Mesenchymal stem cell (in vitro differentiated cells and primary cell): ENCODE data around the gene APOD.

Experiments
- DNase-seq: peaks from one replicate; pipeline ENCODE4 v3.0.0-alpha.2; 2013
- H2AFZ ChIP-seq: one replicate; pipeline ENCODE4 v1.6.1; 2013; ENCODE audit warnings: low read depth, mild to moderate bottlenecking, control low read depth, inconsistent platforms, low read length, moderate library complexity
- H2AK5ac ChIP-seq: 2 replicates; pipeline ENCODE4 v1.6.1; 2013; ENCODE audit warnings: low read length, moderate library complexity, mild to moderate bottlenecking, inconsistent platforms; ENCODE audit not compliant: severe bottlenecking
- H2BK120ac ChIP-seq: one replicate; pipeline ENCODE4 v1.6.1; 2013; ENCODE audit warnings: low read depth, mild to moderate bottlenecking, inconsistent platforms, low read length, moderate library complexity
- H2BK12ac ChIP-seq, 2 experiments: one replicate each; pipeline ENCODE4 v1.6.1; 2013; ENCODE audit warnings: inconsistent platforms in 2 of 2, low read length in 2 of 2, mild to moderate bottlenecking in 2 of 2, moderate library complexity in 2 of 2, control low read depth in 1 of 2
- H2BK15ac ChIP-seq: one replicate; pipeline ENCODE4 v1.6.1; 2013; ENCODE audit warnings: mild to moderate bottlenecking, low read depth, inconsistent platforms; ENCODE audit not compliant: poor library complexity, severe bottlenecking
- H2BK5ac ChIP-seq: 2 replicates; pipeline ENCODE4 v1.6.1; 2013; ENCODE audit warnings: low read depth, mild to moderate bottlenecking, low read length, control low read depth, inconsistent platforms; ENCODE audit not compliant: poor library complexity, severe bottlenecking
- H3K14ac ChIP-seq, 2 experiments: one replicate each; pipeline ENCODE4 v1.6.1; 2013; ENCODE audit warnings: inconsistent platforms in 2 of 2, low read length in 2 of 2, control low read depth in 1 of 2, mild to moderate bottlenecking in 1 of 2, moderate library complexity in 1 of 2
- H3K18ac ChIP-seq, 2 experiments: one replicate each; pipeline ENCODE4 v1.6.1; 2013; ENCODE audit warnings: inconsistent platforms in 2 of 2, low read length in 2 of 2, control low read depth in 1 of 2, low read depth in 1 of 2, mild to moderate bottlenecking in 1 of 2
- H3K23ac ChIP-seq, 2 experiments: one replicate each; pipeline ENCODE4 v1.6.1; 2013; ENCODE audit warnings: inconsistent platforms in 2 of 2, low read length in 2 of 2, mild to moderate bottlenecking in 2 of 2, moderate library complexity in 2 of 2, control low read depth in 1 of 2
- H3K27ac ChIP-seq: 2 replicates; pipeline ENCODE4 v1.5.1; 2013; ENCODE audit warnings: mild to moderate bottlenecking, moderate library complexity, low read length, control low read depth, inconsistent platforms; ENCODE audit not compliant: poor library complexity, severe bottlenecking
- H3K27me3 ChIP-seq, 2 experiments: 2 replicates each; pipeline versions ENCODE4 v1.6.1 to v1.7.0; 2013; ENCODE audit warnings: low read length in 2 of 2, mild to moderate bottlenecking in 2 of 2, moderate library complexity in 2 of 2, control low read depth in 1 of 2, inconsistent platforms in 1 of 2; ENCODE audit not compliant: control insufficient read depth in 1 of 2, insufficient read depth in 1 of 2
- H3K36me3 ChIP-seq, 2 experiments: 2 replicates each; pipeline versions ENCODE4 v1.6.1 to v1.7.0; 2013; ENCODE audit warnings: low read length in 2 of 2, control low read depth in 1 of 2, inconsistent platforms in 1 of 2, low read depth in 1 of 2, mild to moderate bottlenecking in 1 of 2; ENCODE audit not compliant: insufficient read depth in 2 of 2, control insufficient read depth in 1 of 2
- H3K4ac ChIP-seq, 2 experiments: one replicate each; pipeline ENCODE4 v1.6.1; 2013; ENCODE audit warnings: inconsistent platforms in 2 of 2, low read length in 2 of 2, mild to moderate bottlenecking in 2 of 2, moderate library complexity in 2 of 2, control low read depth in 1 of 2, low read depth in 1 of 2
- H3K4me1 ChIP-seq: 2 replicates; pipeline ENCODE4 v1.6.1; 2013; ENCODE audit warnings: low read depth, low read length, control low read depth; ENCODE audit not compliant: control insufficient read depth, insufficient read depth
- H3K4me2 ChIP-seq: 2 replicates; pipeline ENCODE4 v1.6.1; 2013; ENCODE audit warnings: low read length, mild to moderate bottlenecking, inconsistent platforms; ENCODE audit not compliant: poor library complexity, severe bottlenecking
- H3K4me3 ChIP-seq, 2 experiments: 2 replicates each; pipeline versions ENCODE4 v1.5.1 to v1.7.0; 2013; ENCODE audit warnings: low read length in 2 of 2, mild to moderate bottlenecking in 2 of 2, control low read depth in 1 of 2, low read depth in 1 of 2; ENCODE audit not compliant: insufficient read depth in 1 of 2
- H3K79me1 ChIP-seq: replicated peaks from 2 replicates; pipeline ENCODE4 v1.6.1; 2013; ENCODE audit warnings: mild to moderate bottlenecking, control low read depth, low read length, inconsistent platforms; ENCODE audit not compliant: poor library complexity, severe bottlenecking
- H3K9ac ChIP-seq: 2 replicates; pipeline ENCODE4 v1.7.0; 2013; ENCODE audit warnings: mild to moderate bottlenecking, low read length, moderate library complexity
- H3K9me3 ChIP-seq: 2 replicates; pipeline ENCODE4 v1.7.0; 2013; ENCODE audit warnings: mild to moderate bottlenecking, low read length; ENCODE audit not compliant: control insufficient read depth
- H4K8ac ChIP-seq: one replicate; pipeline ENCODE4 v1.6.1; 2013; ENCODE audit warnings: inconsistent platforms, mild to moderate bottlenecking, low read length, moderate library complexity
- H4K91ac ChIP-seq: one replicate; pipeline ENCODE4 v1.6.1; 2013; ENCODE audit warnings: mild to moderate bottlenecking, low read length, inconsistent platforms
- WGBS: methylation state at CpG from one replicate; pipeline ENCODE4 v1.1.7; 2013; ENCODE audit warnings: mixed read lengths; 5-methylcytosine and 5-hydroxymethylcytosine counted together

Gene APOD

DNA sequence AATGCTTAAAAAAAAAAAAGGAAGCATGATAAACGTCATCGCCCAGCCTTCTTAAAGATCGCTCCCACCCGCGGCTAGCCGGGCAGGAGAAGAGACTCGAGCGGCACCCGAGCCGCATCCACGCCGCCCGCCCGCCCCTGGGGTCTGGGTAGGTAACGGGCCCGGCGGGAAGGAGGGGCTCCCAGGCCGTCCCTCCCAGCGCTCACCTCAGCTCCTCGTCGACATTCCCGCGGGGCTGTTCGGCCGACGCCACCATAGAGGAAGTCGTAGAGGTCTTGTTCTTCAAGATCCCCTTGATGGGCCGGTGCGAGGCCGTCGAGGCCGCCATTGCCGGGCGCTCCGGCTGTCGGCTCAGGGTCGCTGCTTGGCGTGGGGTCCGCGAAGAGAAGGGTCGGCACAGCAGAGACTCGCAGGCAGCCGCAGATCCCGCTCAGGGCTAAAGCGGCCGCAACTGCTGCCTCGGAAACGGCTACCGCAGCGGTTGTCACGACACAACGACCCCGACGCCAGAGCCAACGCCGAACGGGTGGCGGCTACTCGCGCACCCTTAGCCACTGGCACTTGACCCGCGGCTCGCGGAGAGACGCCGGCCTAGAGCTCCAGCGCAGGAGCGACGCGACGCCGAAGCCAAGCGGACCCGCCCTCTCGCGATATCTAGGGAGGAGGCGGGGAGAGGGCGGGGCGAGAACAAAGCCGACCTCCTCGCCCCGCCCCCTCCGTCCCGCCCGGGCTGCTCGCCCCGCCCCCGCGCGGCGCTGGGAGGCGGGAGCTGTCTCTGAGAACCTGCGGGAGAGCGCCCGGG, 40.8 kb downstream of the APOD start, which contains the start of gene PPP1R2:
TSS of gene PPP1R2 (minus strand) at position 628 of the 802 bp plus-strand sequence. CDS start at position 328, 300 bp downstream.
- H3K4me3 ChIP-seq = peak within 1 kb of the TSS; percentile 94
- H3K27me3 ChIP-seq = no peaks in the 10 kb centered on the region
- peak within 1 kb of the TSS; percentile 68 for H3K4me2 ChIP-seq
- peak within 1 kb of the TSS; percentile 96 for H3K9ac ChIP-seq
- H3K4ac ChIP-seq = peak within 1 kb of the TSS; percentile 64 to 80
- H3K27ac ChIP-seq = peak within 1 kb of the TSS; percentile 70
- H2BK5ac ChIP-seq = peak within 1 kb of the TSS; percentile 71
- peak; percentile 92 for DNase-seq
- H4K91ac ChIP-seq = peak within 1 kb of the TSS; percentile 53
- under 1% methylated on average over 93 of the region's 95 CpGs for WGBS
- peak within 1 kb of the TSS; percentile 67 to 93 for H3K18ac ChIP-seq
- peaks cover 16% of the 10 kb centered on the region for H3K79me1 ChIP-seq
- peak within 1 kb of the TSS; percentile 95 for H2AFZ ChIP-seq
- peak within 1 kb of the TSS; percentile 92 for H4K8ac ChIP-seq
- no peak within 1 kb of the TSS for H2AK5ac ChIP-seq
- peak within 1 kb of the TSS; percentile 82 for H2BK15ac ChIP-seq
- H2BK12ac ChIP-seq = peak within 1 kb of the TSS; percentile 18 to 89
- H3K14ac ChIP-seq = peak within 1 kb of the TSS in 1 of 2 experiments; percentile 91
- peak within 1 kb of the TSS in 1 of 2 experiments; percentile 99 for H3K23ac ChIP-seq
- H2BK120ac ChIP-seq = peak within 1 kb of the TSS; percentile 42
- peaks cover 14% of the 10 kb centered on the region for H3K4me1 ChIP-seq
- H3K9me3 ChIP-seq = no peaks in the 10 kb centered on the region
- peaks cover 0 to 3% of the 10 kb centered on the region in 2 experiments for H3K36me3 ChIP-seq

DNA sequence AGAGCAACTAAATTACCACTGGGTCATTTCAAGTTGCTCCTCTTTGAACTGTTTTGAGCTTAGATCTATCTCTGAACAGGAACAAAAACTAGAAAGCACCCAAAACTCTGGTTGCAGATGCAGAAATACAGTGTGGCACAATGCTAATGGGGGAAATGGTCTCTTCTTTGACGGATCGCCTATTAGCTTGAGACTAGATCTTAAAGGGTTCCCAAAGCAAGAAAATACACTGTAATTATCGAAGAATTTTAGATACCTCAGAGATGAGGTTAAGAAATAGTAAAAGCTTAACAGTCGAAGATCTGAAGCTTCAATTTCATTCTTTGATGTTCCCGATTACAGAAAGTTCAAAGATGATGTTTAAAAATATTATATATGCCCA, 41.4 kb downstream of the APOD start:
- Histone ChIP-seq H3K4me1 (peaks cover 14% of the 10 kb centered on the region), H2AFZ (no peak overlapping the region), H3K23ac (no peak overlapping the region), H3K9me3 (no peaks in the 10 kb centered on the region), H2BK12ac (no peak overlapping the region), H2AK5ac (no peak overlapping the region), H3K4me3 (peak overlapping the region; percentile 94), H4K8ac (no peak overlapping the region), H3K36me3 (peaks cover 0 to 3% of the 10 kb centered on the region in 2 experiments), H3K79me1 (peaks cover 18% of the 10 kb centered on the region), H2BK5ac (no peak overlapping the region), H2BK15ac (no peak overlapping the region), H3K9ac (peak overlapping the region; percentile 96), H3K14ac (no peak overlapping the region), H4K91ac (no peak overlapping the region), H3K4me2 (peak overlapping the region; percentile 68), H3K18ac (no peak overlapping the region), H3K27me3 (no peaks in the 10 kb centered on the region), H3K4ac (no peak overlapping the region), H3K27ac (no peak overlapping the region), H2BK120ac (no peak overlapping the region)
- DNase-seq = peak; percentile 38
- WGBS = no CpG with 5 or more reads among the region's 5 CpGs

DNA sequence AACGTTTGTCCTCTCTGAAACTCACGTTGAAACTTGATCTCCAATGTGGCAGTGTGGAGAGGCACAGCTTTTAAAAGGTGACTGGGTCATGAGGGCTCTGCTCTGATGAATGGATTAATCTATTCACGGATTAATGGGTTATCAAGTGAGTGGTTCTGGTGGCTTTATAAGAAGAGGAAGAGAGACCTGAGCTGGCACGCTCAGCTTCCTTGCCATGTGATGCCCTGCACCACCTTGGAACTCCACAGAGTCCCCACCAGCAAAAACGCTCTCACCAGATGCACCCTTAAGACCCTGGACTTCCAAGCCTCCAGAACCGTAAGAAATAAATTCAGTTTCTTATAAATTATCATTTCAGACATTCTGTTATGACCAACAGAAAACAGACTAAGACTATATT, 43.2 kb downstream of the APOD start:
- Histone ChIP-seq H3K36me3 (peaks cover 0 to 3% of the 10 kb centered on the region in 2 experiments), H3K9ac (no peak overlapping the region), H4K8ac (no peak overlapping the region)

DNA sequence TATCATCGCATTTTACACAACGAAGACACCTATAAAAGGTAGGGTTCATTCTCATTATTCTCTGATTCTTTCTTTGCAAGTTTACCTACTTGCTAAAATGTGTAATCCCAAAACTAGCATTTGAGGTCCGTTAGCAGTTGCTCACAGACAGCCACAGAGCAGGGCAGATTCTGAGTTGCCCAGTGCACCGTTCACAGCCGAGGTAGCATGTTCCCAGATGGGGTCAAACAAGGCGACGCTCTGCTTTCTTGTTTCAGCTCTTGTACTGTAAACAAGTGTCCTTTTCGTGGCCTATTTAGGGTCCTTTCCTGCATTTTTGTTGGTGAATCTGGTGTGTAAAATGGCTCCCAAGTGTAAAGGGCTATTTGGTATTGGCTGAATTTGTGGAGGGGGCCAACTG, 43.7 kb downstream of the APOD start:
- no peak overlapping the region for H4K91ac ChIP-seq
- H2BK120ac ChIP-seq = peak overlapping the region; percentile 27
- H3K36me3 ChIP-seq = peaks cover 0 to 3% of the 10 kb centered on the region in 2 experiments
- H2AFZ ChIP-seq = no peak overlapping the region
- peaks cover 12% of the 10 kb centered on the region for H3K4me1 ChIP-seq
- no peak overlapping the region for H3K27ac ChIP-seq
- no peak overlapping the region for H2BK5ac ChIP-seq
- no peak overlapping the region for H4K8ac ChIP-seq
- H2AK5ac ChIP-seq = no peak overlapping the region
- no peak overlapping the region for H3K4ac ChIP-seq
- no peak overlapping the region for H3K18ac ChIP-seq
- no peaks in the 10 kb centered on the region for H3K9me3 ChIP-seq
- H3K4me2 ChIP-seq = no peak overlapping the region
- DNase-seq = no peak
- no peak overlapping the region for H3K9ac ChIP-seq
- H3K4me3 ChIP-seq = no peak overlapping the region
- 79% methylated on average over 8 of the region's 8 CpGs for WGBS
- no peak overlapping the region for H2BK12ac ChIP-seq
- no peak overlapping the region for H3K14ac ChIP-seq
- no peaks in the 10 kb centered on the region for H3K27me3 ChIP-seq
- H2BK15ac ChIP-seq = no peak overlapping the region
- H3K23ac ChIP-seq = no peak overlapping the region
- peaks cover 21% of the 10 kb centered on the region for H3K79me1 ChIP-seq

More for the DNA sequence above, 43.2 kb downstream of the APOD start:
- Histone ChIP-seq H3K27me3 (no peaks in the 10 kb centered on the region), H2BK12ac (no peak overlapping the region), H4K91ac (no peak overlapping the region), H3K79me1 (peaks cover 20% of the 10 kb centered on the region), H2BK120ac (no peak overlapping the region), H2AFZ (no peak overlapping the region), H3K9me3 (no peaks in the 10 kb centered on the region), H3K4me2 (no peak overlapping the region), H3K4ac (no peak overlapping the region), H3K4me3 (peak overlapping the region in 1 of 2 experiments; percentile 94), H3K23ac (no peak overlapping the region), H3K14ac (no peak overlapping the region), H2BK5ac (no peak overlapping the region), H3K4me1 (peaks cover 12% of the 10 kb centered on the region), H3K18ac (no peak overlapping the region), H2BK15ac (no peak overlapping the region), H3K27ac (no peak overlapping the region), H2AK5ac (no peak overlapping the region)
- 74% methylated on average over 5 of the region's 6 CpGs for WGBS
- no peak for DNase-seq
